Ovary (tissue), 3 donors: ENCODE data around the gene SSRP1.

Experiments used
- CTCF ChIP-seq, 3 donors: fragments of 450-650 bp in 2 of 3; fragments of 200-600 bp in 1 of 3; IDR thresholded peaks; one replicate each; pipeline versions ENCODE4 v1.5.1 to v1.8.0; 2016 to 2022; ENCODE audit warnings: antibody characterized with exemption in 3 of 3, mild to moderate bottlenecking in 1 of 3
- EP300 ChIP-seq: sonication (generic); formaldehyde crosslinking; IDR thresholded peaks from one replicate; pipeline ENCODE4 v1.6.1; 2017; ENCODE audit warnings: antibody characterized with exemption
- POLR2A ChIP-seq: fragments of 450-650 bp; IDR thresholded peaks from one replicate; pipeline ENCODE4 v1.6.1; 2017; ENCODE audit warnings: antibody characterized with exemption, mild to moderate bottlenecking, moderate library complexity
- donor health status: DM: no; HTN: no; CAD: no.

- TF ChIP-seq POLR2A (no peak), CTCF (IDR thresholded peaks at IDR 0.05) (no peak), EP300 (no peak)
These were observed 33.8 kb downstream of the SSRP1 start for GRCh38 chr11:57301711-57302423.
